GM06990 (cell line): ENCODE measurements around the gene CD27.
A peak's percentile ranks its signal among the peaks of the same experiment; 100 is the strongest.

ENCODE experiments used
- DNase-seq: peaks from one replicate; pipeline ENCODE4 v3.0.0-alpha.2; 2011; ENCODE audit not compliant: insufficient read length; ENCODE audit errors: extremely low read depth
- H3K27me3 ChIP-seq: replicated peaks from 2 replicates; pipeline ENCODE4 v1.6.0; 2011; ENCODE audit warnings: low read length; ENCODE audit not compliant: control insufficient read depth, insufficient read depth
- H3K36me3 ChIP-seq: 2 replicates; pipeline ENCODE4 v1.5.1; 2011; ENCODE audit warnings: low read length; ENCODE audit not compliant: control insufficient read depth, insufficient read depth
- H3K4me3 ChIP-seq: replicated peaks from 2 replicates; pipeline ENCODE4 v1.5.1; 2011; ENCODE audit warnings: low read depth, mild to moderate bottlenecking, control low read depth, low read length
- TF ChIP-seq, protein P1 (sequence below): IDR thresholded peaks from 2 replicates; pipeline ENCODE4 v1.5.1; 2011; ENCODE audit warnings: low read length, control low read depth, mild to moderate bottlenecking, inconsistent platforms; ENCODE audit not compliant: insufficient read depth, poor library complexity, severe bottlenecking

The CD27 gene

DNA sequence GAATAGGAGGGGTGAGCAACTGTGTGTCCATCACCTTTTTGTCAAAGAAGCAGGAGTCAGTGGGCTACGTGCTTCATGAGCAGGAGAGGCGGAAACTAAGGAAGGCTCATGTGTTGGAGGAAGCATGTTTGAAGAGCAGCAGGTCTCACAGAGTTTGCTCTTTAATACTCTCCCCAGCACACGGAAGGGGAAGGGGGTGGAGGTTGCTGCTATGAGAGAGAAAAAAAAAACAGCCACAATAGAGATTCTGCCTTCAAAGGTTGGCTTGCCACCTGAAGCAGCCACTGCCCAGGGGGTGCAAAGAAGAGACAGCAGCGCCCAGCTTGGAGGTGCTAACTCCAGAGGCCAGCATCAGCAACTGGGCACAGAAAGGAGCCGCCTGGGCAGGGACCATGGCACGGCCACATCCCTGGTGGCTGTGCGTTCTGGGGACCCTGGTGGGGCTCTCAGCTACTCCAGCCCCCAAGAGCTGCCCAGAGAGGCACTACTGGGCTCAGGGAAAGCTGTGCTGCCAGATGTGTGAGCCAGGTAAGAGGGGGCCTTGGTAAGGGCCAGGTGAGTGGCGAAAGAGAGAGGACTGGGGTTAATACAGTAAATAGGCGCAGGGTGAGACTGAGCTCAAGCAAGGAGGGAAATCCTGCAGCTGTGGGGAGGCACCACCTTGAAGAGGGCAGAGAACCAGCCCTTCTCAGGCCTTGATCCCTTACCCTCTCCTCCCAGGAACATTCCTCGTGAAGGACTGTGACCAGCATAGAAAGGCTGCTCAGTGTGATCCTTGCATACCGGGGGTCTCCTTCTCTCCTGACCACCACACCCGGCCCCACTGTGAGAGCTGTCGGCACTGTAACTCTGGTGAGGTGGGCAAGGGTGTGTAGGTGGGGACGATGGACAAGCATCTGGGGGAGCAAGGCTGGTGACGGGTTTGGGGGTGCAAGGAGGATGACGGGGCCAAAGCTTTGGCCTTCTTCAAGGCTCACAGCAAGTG is at the start of gene CD27:
Gene CD27, plus strand, starts transcription at position 252 of the 985 bp plus-strand sequence. Its CDS starts 141 bp downstream, at position 393.
- Histone ChIP-seq H3K27me3 (no peaks in the 10 kb centered on the region), H3K36me3 (peaks cover 8% of the 10 kb centered on the region), H3K4me3 (peak within 1 kb of the TSS; percentile 85)
- TF ChIP-seq, protein P1, sequence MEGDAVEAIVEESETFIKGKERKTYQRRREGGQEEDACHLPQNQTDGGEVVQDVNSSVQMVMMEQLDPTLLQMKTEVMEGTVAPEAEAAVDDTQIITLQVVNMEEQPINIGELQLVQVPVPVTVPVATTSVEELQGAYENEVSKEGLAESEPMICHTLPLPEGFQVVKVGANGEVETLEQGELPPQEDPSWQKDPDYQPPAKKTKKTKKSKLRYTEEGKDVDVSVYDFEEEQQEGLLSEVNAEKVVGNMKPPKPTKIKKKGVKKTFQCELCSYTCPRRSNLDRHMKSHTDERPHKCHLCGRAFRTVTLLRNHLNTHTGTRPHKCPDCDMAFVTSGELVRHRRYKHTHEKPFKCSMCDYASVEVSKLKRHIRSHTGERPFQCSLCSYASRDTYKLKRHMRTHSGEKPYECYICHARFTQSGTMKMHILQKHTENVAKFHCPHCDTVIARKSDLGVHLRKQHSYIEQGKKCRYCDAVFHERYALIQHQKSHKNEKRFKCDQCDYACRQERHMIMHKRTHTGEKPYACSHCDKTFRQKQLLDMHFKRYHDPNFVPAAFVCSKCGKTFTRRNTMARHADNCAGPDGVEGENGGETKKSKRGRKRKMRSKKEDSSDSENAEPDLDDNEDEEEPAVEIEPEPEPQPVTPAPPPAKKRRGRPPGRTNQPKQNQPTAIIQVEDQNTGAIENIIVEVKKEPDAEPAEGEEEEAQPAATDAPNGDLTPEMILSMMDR = no peak
- no peak for DNase-seq

DNA sequence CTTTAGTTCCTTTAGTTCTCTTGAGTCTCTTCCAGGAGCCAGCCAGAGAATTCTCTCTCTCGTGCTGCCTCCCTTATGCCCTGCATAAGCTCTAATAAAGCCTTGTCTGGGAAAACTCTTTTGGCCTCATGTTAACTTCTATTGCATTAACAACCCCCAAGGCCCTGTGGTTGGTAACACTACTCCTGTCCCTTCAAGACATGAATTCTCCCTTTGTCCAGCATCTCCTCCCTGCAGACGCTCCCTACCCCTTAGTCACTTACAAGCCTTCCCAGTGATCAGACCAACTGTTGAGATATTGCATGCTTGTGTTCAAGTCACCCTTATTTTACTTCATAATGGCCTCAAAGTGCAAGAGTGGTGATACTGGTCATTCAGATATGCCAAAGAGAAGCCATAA is 48.7 kb upstream of the CD27 start:
- no peaks in the 10 kb centered on the region for H3K36me3 ChIP-seq
- TF ChIP-seq, protein P1 = no peak
- no peak for DNase-seq

DNA sequence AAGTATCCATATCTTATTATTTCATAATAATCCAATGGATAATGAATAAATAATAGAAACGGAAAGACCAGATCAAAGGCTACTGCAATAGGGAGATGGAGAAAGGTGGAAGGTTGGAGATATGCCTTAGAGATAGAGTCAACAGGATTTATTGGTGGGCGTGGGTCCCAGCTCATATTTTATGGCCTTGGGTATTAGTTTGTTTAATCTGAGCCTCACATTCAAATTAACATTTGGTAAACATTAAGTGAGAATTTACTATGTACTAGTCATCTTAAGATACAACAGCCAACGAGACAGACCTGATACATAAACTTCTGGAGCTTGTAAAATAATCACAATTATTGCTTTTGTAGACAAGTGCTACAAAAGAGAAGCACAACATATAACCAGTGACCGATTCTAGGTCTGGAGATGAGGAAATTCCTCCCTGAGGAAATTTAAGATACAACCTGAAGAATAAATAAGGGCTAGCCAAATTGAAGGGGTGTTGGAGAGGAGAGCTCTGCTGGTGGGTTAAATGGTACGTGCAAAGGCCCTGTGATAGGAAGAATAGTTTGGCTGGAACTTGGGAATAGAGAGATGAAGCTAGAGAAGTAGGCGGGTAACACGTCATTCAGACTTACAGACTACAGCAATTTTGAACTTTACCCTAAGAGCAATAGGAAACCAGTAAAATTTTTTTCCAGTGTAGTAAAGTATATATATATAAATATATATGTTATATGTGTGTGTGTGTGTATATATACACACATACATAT is 44.7 kb upstream of the CD27 start:
- DNase-seq = no peak
- TF ChIP-seq, protein P1 = no peak
- Histone ChIP-seq H3K36me3 (no peaks in the 10 kb centered on the region), H3K4me3 (no peak overlapping the region), H3K27me3 (no peaks in the 10 kb centered on the region; the same call in 1 of the 2 replicates)

More for the DNA sequence above, 48.7 kb upstream of the CD27 start:
- H3K4me3 ChIP-seq = no peak overlapping the region
- H3K27me3 ChIP-seq = no peaks in the 10 kb centered on the region

DNA sequence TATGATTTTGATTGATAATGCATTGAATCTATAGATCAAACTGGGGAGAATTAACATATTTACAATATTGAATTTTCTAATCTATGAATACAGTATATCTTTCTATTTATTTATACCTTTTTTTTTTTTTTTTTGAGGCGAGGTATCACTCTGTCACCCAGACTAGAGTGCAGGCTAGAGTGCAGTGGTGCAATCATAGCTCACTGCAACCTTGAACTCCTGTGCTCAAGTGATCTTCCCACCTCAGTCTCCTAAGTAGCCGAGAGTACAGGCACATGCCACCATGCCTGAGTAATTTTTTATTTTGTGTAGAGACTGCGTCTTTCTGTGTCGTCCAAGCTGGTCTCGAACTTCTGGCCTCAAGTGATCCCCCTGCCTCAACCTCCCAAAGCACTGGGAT is 40.4 kb upstream of the CD27 start:
- Histone ChIP-seq H3K4me3 (no peak overlapping the region), H3K36me3 (no peaks in the 10 kb centered on the region), H3K27me3 (no peaks in the 10 kb centered on the region; the same call in none of the 2 replicates)
- TF ChIP-seq, protein P1 = no peak
- no peak for DNase-seq

DNA sequence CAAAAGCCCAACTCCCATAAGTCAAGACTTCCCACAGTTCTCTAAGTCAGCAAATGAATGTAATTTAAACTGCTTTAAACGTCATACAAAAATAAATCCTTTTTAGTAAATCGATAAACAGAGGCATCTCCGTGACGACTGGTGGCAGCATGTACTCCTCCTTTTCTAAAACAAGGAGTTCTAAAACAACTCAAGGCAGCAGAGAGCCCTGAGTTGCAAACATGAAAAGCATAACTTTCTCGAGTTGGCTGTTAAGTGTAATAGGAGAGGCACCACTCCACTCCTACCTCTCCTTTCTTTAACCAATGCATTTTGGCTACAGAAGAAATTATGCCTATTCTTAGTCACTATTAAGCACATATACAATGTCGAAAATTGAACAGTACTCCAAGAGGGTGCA is 38.8 kb upstream of the CD27 start:
- TF ChIP-seq, protein P1 = no peak
- H3K4me3 ChIP-seq = no peak overlapping the region
- no peak for DNase-seq
- no peaks in the 10 kb centered on the region; the same call in none of the 2 replicates for H3K27me3 ChIP-seq
- no peaks in the 10 kb centered on the region for H3K36me3 ChIP-seq
